ENCODE measurements around the gene TPP2. TPM values are rescaled to one million over a fixed set of nuclear protein-coding genes. Genes with fewer than 3 reads are reported as not detected.

TPP2 gene
- total and polyA plus RNA-seq, 9 of the 15 experiments (the other 6 are each of a cell fraction or from before 2014, with no cell fraction given): 18.8 to 87.7 (median 55.9) TPM

- no peak for TF ChIP-seq JUNB (CRISPR knock-in tag; conservative IDR thresholded peaks at IDR 0.05)
- no peak for TF ChIP-seq NCOA4 (IDR thresholded peaks at IDR 0.05; ENCODE audit: partially characterized antibody)
- peak; percentile 8; the same call in 1 of the 2 replicates for TF ChIP-seq EP300 (IDR thresholded peaks at IDR 0.05; ENCODE audit: low read length)
- no peak for TF ChIP-seq OTX1 (CRISPR knock-in tag; IDR thresholded peaks at IDR 0.05)
- no peak for TF ChIP-seq E2F3 (CRISPR knock-in tag; IDR thresholded peaks at IDR 0.05)
- TF ChIP-seq ZNF232 (CRISPR knock-in tag; IDR thresholded peaks at IDR 0.05): no peak
- peak; percentile 70; the same call in 1 of the 2 replicates for TF ChIP-seq MEF2D (tag; conservative IDR thresholded peaks at IDR 0.05; ENCODE audit: low read depth)
- peak; percentile 51 for TF ChIP-seq SMAD1 (IDR thresholded peaks at IDR 0.05; ENCODE audit: low read depth, low read length, partially characterized antibody)
- TF ChIP-seq HMG20B (CRISPR knock-in tag; IDR thresholded peaks at IDR 0.05): no peak
- TF ChIP-seq NCOA1 (IDR thresholded peaks at IDR 0.05; ENCODE audit: low read depth): no peak
- TF ChIP-seq KDM5B (IDR thresholded peaks at IDR 0.05; ENCODE audit: insufficient replicate concordance, low read depth, low read length): peak; percentile 65
- TF ChIP-seq NFRKB (IDR thresholded peaks at IDR 0.05; ENCODE audit: low read depth): no peak
- peak; percentile 52; the same call in 1 of the 2 replicates for TF ChIP-seq PML (IDR thresholded peaks at IDR 0.05; ENCODE audit: low read length)
- TF ChIP-seq TAL1 (IDR thresholded peaks at IDR 0.05): 0 out of 2 replicates have a peak, but pooled peaks have one; percentile 5
- no peak for TF ChIP-seq FUS (optimal IDR thresholded peaks at IDR 0.05; ENCODE audit: low read depth, low read length)
- TF ChIP-seq STAG1 (CRISPR knock-in tag; IDR thresholded peaks at IDR 0.05; ENCODE audit: borderline replicate concordance): no peak
- TF ChIP-seq HNRNPL (IDR thresholded peaks at IDR 0.05; ENCODE audit: low read depth, low read length): 0 out of 2 replicates have a peak, but pooled peaks have one; percentile 29
- TF ChIP-seq, protein P1, sequence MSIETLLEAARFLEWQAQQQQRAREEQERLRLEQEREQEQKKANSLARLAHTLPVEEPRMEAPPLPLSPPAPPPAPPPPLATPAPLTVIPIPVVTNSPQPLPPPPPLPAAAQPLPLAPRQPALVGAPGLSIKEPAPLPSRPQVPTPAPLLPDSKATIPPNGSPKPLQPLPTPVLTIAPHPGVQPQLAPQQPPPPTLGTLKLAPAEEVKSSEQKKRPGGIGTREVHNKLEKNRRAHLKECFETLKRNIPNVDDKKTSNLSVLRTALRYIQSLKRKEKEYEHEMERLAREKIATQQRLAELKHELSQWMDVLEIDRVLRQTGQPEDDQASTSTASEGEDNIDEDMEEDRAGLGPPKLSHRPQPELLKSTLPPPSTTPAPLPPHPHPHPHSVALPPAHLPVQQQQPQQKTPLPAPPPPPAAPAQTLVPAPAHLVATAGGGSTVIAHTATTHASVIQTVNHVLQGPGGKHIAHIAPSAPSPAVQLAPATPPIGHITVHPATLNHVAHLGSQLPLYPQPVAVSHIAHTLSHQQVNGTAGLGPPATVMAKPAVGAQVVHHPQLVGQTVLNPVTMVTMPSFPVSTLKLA (conservative IDR thresholded peaks at IDR 0.05): peak; percentile 3 to 20; a peak in 1 of 4 replicates
- no peak for TF ChIP-seq STAT5A (IDR thresholded peaks at IDR 0.05; ENCODE audit: borderline replicate concordance, low read length)
- TF ChIP-seq SP1 (CRISPR knock-in tag; IDR thresholded peaks at IDR 0.05): peak; percentile 13; the same call in 1 of the 2 replicates
- no peak for TF ChIP-seq ZNF263 (CRISPR knock-in tag; IDR thresholded peaks at IDR 0.05; ENCODE audit: borderline replicate concordance)
- no peak for TF ChIP-seq RBM14 (IDR thresholded peaks at IDR 0.05; ENCODE audit: borderline replicate concordance, insufficient read depth, low read depth, low read length)
- no peak for TF ChIP-seq YY1 (IDR thresholded peaks at IDR 0.05; ENCODE audit: borderline replicate concordance in 1 of 3, control insufficient read depth in 1 of 3, extremely low read depth in 1 of 3, insufficient read depth in 3 of 3, insufficient read length in 1 of 3, insufficient replicate concordance in 2 of 3, low read depth in 1 of 3, low read length in 2 of 3)
- TF ChIP-seq POLR2AphosphoS5 (IDR thresholded peaks at IDR 0.05; ENCODE audit: control insufficient read depth, insufficient read depth, low read depth, low read length): peak; percentile 35; the same call in 1 of the 2 replicates
- TF ChIP-seq NCOA2 (IDR thresholded peaks at IDR 0.05; ENCODE audit: partially characterized antibody in 2 of 2): no peak
Observed at GRCh38 chr13:102597029-102597961, 509 bp downstream of the TPP2 start (continued).

Measured in K562 (cell line).